ENCODE measurements around the gene RAD51AP2. TPM values are rescaled to one million over a fixed set of nuclear protein-coding genes. Genes with fewer than 3 reads are reported as not detected.

Gene RAD51AP2
- total and polyA plus RNA-seq, 2 of the 13 experiments (the other 11 are each of a cell fraction or from before 2014, with no cell fraction given): 0.11 to 0.12 TPM

GRCh38 chr2:17538844-17539554, 20.8 kb upstream of the RAD51AP2 start (continued):
- TF ChIP-seq, protein P1, sequence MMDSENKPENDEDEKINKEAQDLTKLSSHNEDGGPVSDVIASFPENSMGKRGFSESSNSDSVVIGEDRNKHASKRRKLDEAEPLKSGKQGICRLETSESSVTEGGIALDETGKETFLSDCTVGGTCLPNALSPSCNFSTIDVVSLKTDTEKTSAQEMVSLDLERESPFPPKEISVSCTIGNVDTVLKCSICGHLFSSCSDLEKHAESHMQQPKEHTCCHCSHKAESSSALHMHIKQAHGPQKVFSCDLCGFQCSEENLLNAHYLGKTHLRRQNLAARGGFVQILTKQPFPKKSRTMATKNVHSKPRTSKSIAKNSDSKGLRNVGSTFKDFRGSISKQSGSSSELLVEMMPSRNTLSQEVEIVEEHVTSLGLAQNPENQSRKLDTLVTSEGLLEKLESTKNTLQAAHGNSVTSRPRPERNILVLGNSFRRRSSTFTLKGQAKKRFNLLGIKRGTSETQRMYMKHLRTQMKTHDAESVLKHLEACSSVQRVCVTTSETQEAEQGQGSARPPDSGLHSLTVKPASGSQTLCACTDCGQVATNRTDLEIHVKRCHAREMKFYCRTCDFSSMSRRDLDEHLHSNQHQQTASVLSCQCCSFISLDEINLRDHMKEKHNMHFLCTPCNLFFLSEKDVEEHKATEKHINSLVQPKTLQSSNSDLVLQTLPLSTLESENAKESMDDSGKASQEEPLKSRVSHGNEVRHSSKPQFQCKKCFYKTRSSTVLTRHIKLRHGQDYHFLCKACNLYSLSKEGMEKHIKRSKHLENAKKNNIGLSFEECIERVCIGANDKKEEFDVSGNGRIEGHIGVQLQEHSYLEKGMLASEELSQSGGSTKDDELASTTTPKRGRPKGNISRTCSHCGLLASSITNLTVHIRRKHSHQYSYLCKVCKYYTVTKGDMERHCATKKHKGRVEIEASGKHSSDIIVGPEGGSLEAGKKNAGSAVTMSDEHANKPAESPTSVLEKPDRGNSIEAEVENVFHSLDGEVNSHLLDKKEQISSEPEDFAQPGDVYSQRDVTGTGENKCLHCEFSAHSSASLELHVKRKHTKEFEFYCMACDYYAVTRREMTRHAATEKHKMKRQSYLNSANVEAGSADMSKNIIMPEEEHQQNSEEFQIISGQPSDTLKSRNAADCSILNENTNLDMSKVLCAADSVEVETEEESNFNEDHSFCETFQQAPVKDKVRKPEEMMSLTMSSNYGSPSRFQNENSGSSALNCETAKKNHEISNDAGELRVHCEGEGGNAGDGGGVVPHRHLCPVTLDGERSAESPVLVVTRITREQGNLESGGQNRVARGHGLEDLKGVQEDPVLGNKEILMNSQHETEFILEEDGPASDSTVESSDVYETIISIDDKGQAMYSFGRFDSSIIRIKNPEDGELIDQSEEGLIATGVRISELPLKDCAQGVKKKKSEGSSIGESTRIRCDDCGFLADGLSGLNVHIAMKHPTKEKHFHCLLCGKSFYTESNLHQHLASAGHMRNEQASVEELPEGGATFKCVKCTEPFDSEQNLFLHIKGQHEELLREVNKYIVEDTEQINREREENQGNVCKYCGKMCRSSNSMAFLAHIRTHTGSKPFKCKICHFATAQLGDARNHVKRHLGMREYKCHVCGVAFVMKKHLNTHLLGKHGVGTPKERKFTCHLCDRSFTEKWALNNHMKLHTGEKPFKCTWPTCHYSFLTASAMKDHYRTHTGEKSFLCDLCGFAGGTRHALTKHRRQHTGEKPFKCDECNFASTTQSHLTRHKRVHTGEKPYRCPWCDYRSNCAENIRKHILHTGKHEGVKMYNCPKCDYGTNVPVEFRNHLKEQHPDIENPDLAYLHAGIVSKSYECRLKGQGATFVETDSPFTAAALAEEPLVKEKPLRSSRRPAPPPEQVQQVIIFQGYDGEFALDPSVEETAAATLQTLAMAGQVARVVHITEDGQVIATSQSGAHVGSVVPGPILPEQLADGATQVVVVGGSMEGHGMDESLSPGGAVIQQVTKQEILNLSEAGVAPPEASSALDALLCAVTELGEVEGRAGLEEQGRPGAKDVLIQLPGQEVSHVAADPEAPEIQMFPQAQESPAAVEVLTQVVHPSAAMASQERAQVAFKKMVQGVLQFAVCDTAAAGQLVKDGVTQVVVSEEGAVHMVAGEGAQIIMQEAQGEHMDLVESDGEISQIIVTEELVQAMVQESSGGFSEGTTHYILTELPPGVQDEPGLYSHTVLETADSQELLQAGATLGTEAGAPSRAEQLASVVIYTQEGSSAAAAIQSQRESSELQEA (CRISPR knock-in tag; IDR thresholded peaks at IDR 0.05; ENCODE audit: not compliant biosample characterization): peak; percentile 49
- TF ChIP-seq XRCC5 (optimal IDR thresholded peaks at IDR 0.05; ENCODE audit: low read length) (peak; percentile 90), HOMEZ (CRISPR knock-in tag; IDR thresholded peaks at IDR 0.05; ENCODE audit: low read depth) (peak; percentile 73), ZNF556 (CRISPR knock-in tag; IDR thresholded peaks at IDR 0.05; ENCODE audit: borderline replicate concordance) (peak; percentile 87; the same call in 1 of the 2 replicates), KDM2A (CRISPR knock-in tag; IDR thresholded peaks at IDR 0.05; ENCODE audit: borderline replicate concordance, low read depth) (peak; percentile 99), ZNF484 (CRISPR knock-in tag; IDR thresholded peaks at IDR 0.05; ENCODE audit: borderline replicate concordance, low read depth) (no peak), ZNF432 (CRISPR knock-in tag; IDR thresholded peaks at IDR 0.05; ENCODE audit: borderline replicate concordance) (no peak), ZBTB3 (CRISPR knock-in tag; IDR thresholded peaks at IDR 0.05; ENCODE audit: borderline replicate concordance, low read depth) (peak; percentile 89), FOSL2 (CRISPR knock-in tag; IDR thresholded peaks at IDR 0.05) (peak; percentile 60), SMARCE1 (IDR thresholded peaks at IDR 0.05; ENCODE audit: borderline replicate concordance) (no peak), FOXC1 (CRISPR knock-in tag; IDR thresholded peaks at IDR 0.05; ENCODE audit: borderline replicate concordance) (peak; percentile 95), NR1H2 (CRISPR knock-in tag; IDR thresholded peaks at IDR 0.05; ENCODE audit: borderline replicate concordance, low read depth) (no peak), ZNF780A (CRISPR knock-in tag; IDR thresholded peaks at IDR 0.05) (peak; percentile 71; the same call in 1 of the 2 replicates), ZNF446 (CRISPR knock-in tag; IDR thresholded peaks at IDR 0.05) (peak; percentile 63), BRCA1 (CRISPR knock-in tag; IDR thresholded peaks at IDR 0.05) (peak; percentile 99)

Measured in HepG2 (cell line).